Upper lobe of left lung (tissue), 6 donors: ENCODE measurements around the gene LMTK2. TPM values are rescaled to one million over a fixed set of nuclear protein-coding genes. Genes with fewer than 3 reads are reported as not detected.

ENCODE experiments used
- ATAC-seq, 2 donors: fragments of 200-7000 bp; cut with Tn5 transposase; one replicate each; pipeline ENCODE4 v1.9.1; 2022; ENCODE audit warnings: mild to moderate bottlenecking in 2 of 2, moderate library complexity in 2 of 2; ENCODE audit not compliant: low FRiP score in 2 of 2
- DNase-seq, 2 donors: peaks; one replicate each; pipeline ENCODE4 v3.0.0-alpha.2; 2019 to 2020
- H3K27ac ChIP-seq, 4 donors: fragments of 200-600 bp; sonication (generic); one replicate each; pipeline ENCODE4 v1.5.1; 2016 to 2019
- H3K27me3 ChIP-seq, 4 donors: fragments of 200-600 bp; sonication (generic); one replicate each; pipeline ENCODE4 v1.5.1; 2017 to 2019
- H3K36me3 ChIP-seq, 4 donors: fragments of 200-600 bp; sonication (generic); one replicate each; pipeline ENCODE4 v1.5.1; 2016 to 2019
- H3K4me1 ChIP-seq, 4 donors: fragments of 200-600 bp; sonication (generic); one replicate each; pipeline ENCODE4 v1.5.1; 2018 to 2019
- H3K4me3 ChIP-seq, 4 donors: fragments of 200-600 bp; sonication (generic); one replicate each; pipeline ENCODE4 v1.5.1; 2017 to 2019; ENCODE audit warnings: mild to moderate bottlenecking in 2 of 4, moderate library complexity in 1 of 4
- H3K9me3 ChIP-seq, 4 donors: fragments of 200-600 bp; sonication (generic); one replicate each; pipeline ENCODE4 v1.5.1; 2018 to 2019
- CTCF ChIP-seq, 6 experiments: fragments of 450-650 bp in 4 of 6; fragments of 200-600 bp in 2 of 6; sonication (generic) in 2 of 6; IDR thresholded peaks; one replicate each; pipeline ENCODE4 v1.5.1; 2016 to 2019; ENCODE audit warnings: antibody characterized with exemption in 6 of 6
- EP300 ChIP-seq, 4 donors: sonication (generic); formaldehyde crosslinking; IDR thresholded peaks; one replicate each; pipeline ENCODE4 v1.5.1; 2017; ENCODE audit warnings: antibody characterized with exemption in 4 of 4, control low read depth in 2 of 4
- POLR2A ChIP-seq, 4 donors: fragments of 450-650 bp; IDR thresholded peaks; one replicate each; pipeline ENCODE4 v1.5.1; 2016 to 2017; ENCODE audit warnings: antibody characterized with exemption in 4 of 4, mild to moderate bottlenecking in 2 of 4
- POLR2AphosphoS5 ChIP-seq, 2 donors: sonication (generic); formaldehyde crosslinking; IDR thresholded peaks; one replicate each; pipeline ENCODE4 v1.5.1; 2017; ENCODE audit warnings: antibody characterized with exemption in 2 of 2
- WGBS, 2 donors: methylation state at CpG; one replicate each; pipeline ENCODE4 v1.1.5; 2017 to 2018; 5-methylcytosine and 5-hydroxymethylcytosine counted together
- total RNA-seq, 6 donors: library from RNA; depleted of rRNA in 4 of 6; stranded (reverse); fragments of >200 nt in 4 of 6; gene quantifications; one replicate each; pipeline versions ENCODE4 v1.1.0 to v1.2.1, GENCODE V29; 2016 to 2021
- donor health status: DM: no; HTN: no; CAD: no; lungs with moderate emphysema.
- donor health status: DM: no; HTN: yes; CAD: no; lungs with severe emphysema.

The LMTK2 gene
- total RNA-seq, 6 donors from 2014 or later, result 27.6 to 65.8 (median 37.5) TPM

- peak; percentile 90 to 93 for DNase-seq
- WGBS, 2 donors, result 63 to 65% methylated on average over 8 to 16 of the region's 16 CpGs
- Histone ChIP-seq H3K4me1 (peaks cover 0 to 24% (median 8%) of the 10 kb centered on the region in 4 donors), H3K9me3 (no peaks in the 10 kb centered on the region), H3K27me3 (no peaks in the 10 kb centered on the region), H3K36me3 (peaks cover 0 to 22% (median 0%) of the 10 kb centered on the region in 4 donors), H3K27ac (peak overlapping the region; percentile 41 to 68 (median 63)), H3K4me3 (no peak overlapping the region)
- ATAC-seq, result peak; percentile 73 to 94
- TF ChIP-seq EP300 (IDR thresholded peaks at IDR 0.05), result peak in 1 of 4 donors; percentile 57
- peak in 1 of 2 donors; percentile 53 for TF ChIP-seq POLR2AphosphoS5 (IDR thresholded peaks at IDR 0.05)
- no peak for TF ChIP-seq POLR2A (IDR thresholded peaks at IDR 0.05)
Observed at GRCh38 chr7:98178321-98178720, 71.7 kb downstream of the LMTK2 start.

DNA sequence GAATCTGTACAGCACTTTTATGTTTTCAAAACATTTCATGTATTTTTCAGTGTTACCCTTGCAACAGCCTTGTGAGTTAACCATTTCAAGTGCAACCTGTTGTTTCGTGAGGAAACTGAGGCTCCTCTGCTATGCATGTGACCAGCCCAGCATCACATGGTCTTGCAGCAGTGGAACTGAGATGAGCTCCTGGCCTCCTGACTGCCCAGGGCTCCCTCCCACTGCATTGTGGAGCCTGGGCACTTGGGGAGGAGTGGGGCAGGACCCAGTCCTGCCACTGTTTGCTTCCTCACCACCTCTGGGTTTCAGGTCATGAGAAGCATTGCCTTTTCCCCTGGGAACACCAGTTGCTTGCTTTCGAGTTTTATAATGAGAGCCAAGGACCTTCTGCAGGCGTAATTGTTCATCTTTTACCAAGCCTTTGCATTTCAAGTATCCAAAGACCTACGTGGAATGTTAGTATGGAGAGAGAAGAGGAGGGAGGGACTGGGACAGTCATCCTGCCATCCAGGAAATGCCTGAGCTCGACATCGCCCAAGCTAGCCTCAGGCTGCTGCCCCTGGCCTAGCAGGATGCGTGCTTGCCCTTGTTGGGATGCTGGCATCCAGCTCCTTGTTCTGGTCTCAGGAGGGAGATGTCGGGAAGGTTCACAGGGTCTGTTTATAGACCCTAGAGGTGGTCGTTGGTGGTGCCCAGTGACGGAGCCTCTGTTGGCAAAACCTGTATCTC, 72.3 kb downstream of the LMTK2 start:
- Histone ChIP-seq H3K9me3 (no peaks in the 10 kb centered on the region), H3K27me3 (no peaks in the 10 kb centered on the region), H3K4me3 (no peak overlapping the region), H3K36me3 (peaks cover 0 to 22% (median 0%) of the 10 kb centered on the region in 4 donors), H3K27ac (peak overlapping the region; percentile 41 to 68 (median 61)), H3K4me1 (peaks cover 0 to 19% (median 8%) of the 10 kb centered on the region in 4 donors)
- TF ChIP-seq POLR2A (IDR thresholded peaks at IDR 0.05), result no peak
- no peak for TF ChIP-seq CTCF (IDR thresholded peaks at IDR 0.05)
- no peak for TF ChIP-seq EP300 (IDR thresholded peaks at IDR 0.05)
- no peak for TF ChIP-seq POLR2AphosphoS5 (IDR thresholded peaks at IDR 0.05)
- WGBS, 2 donors, result 76 to 77% methylated on average over 10 of the region's 10 CpGs
- peak in 1 of 2 donors; percentile 66 for ATAC-seq
- DNase-seq, result no peak

DNA sequence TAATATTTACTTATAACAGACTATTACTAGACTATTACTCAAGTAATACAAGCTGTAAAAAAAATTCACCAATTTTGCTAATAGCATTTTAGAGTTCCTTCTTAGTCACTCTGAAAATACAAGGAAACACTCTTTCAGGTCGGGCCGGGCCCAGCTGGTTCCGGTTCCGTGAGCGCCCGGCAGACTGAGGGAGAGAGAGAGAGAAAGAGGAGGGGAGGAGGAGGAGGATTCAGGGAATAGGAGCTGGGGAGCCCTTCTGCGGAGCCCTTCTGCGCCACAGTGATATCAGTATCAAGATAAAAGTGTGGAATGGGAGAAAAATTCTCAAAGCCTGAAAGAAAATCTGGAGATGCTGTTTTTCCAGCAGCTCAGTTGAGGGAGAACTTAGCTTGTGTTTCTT, 74.1 kb downstream of the LMTK2 start:
- 77 to 87% methylated on average over 8 of the region's 8 CpGs for WGBS, 2 donors
- Histone ChIP-seq H3K27me3 (no peaks in the 10 kb centered on the region), H3K36me3 (peaks cover 0 to 10% (median 0%) of the 10 kb centered on the region in 4 donors), H3K27ac (no peak overlapping the region), H3K4me3 (no peak overlapping the region), H3K9me3 (no peaks in the 10 kb centered on the region), H3K4me1 (peaks cover 0 to 14% (median 8%) of the 10 kb centered on the region in 4 donors)
- TF ChIP-seq POLR2AphosphoS5 (IDR thresholded peaks at IDR 0.05) (no peak), CTCF (IDR thresholded peaks at IDR 0.05) (no peak)
- ATAC-seq (no peak), DNase-seq (no peak)

DNA sequence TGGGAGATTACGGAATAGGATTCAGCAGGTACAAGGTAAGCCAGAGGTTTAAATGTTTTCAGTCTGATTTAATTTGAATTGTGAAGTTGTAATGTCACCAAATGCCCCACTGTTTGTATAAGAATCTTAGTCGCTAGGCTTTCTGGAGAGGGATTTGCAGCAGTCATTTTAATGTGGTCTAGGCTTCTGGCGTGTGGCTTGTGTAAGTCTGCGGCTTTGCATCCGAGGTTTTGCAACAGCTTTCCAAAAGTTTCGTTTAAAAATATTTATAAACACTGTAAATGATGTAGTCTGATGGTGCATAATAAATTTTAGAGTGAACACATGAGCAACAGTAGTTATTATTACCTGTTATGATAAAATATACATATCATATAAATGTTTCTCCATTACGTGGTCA, 78.4 kb downstream of the LMTK2 start:
- no peak for TF ChIP-seq POLR2A (IDR thresholded peaks at IDR 0.05)
- no peak for TF ChIP-seq POLR2AphosphoS5 (IDR thresholded peaks at IDR 0.05)
- no peak for TF ChIP-seq CTCF (IDR thresholded peaks at IDR 0.05)
- no peak for TF ChIP-seq EP300 (IDR thresholded peaks at IDR 0.05)
- no peaks in the 10 kb centered on the region for H3K4me1 ChIP-seq
- H3K27ac ChIP-seq, result no peak overlapping the region
- H3K4me3 ChIP-seq, result no peak overlapping the region
- peaks cover 0 to 15% (median 4%) of the 10 kb centered on the region in 4 donors for H3K36me3 ChIP-seq
- WGBS, 2 donors, result 81 to 87% methylated on average over 7 of the region's 7 CpGs
- ATAC-seq, result no peak
- no peaks in the 10 kb centered on the region for H3K9me3 ChIP-seq
- no peaks in the 10 kb centered on the region for H3K27me3 ChIP-seq
- no peak for DNase-seq

DNA sequence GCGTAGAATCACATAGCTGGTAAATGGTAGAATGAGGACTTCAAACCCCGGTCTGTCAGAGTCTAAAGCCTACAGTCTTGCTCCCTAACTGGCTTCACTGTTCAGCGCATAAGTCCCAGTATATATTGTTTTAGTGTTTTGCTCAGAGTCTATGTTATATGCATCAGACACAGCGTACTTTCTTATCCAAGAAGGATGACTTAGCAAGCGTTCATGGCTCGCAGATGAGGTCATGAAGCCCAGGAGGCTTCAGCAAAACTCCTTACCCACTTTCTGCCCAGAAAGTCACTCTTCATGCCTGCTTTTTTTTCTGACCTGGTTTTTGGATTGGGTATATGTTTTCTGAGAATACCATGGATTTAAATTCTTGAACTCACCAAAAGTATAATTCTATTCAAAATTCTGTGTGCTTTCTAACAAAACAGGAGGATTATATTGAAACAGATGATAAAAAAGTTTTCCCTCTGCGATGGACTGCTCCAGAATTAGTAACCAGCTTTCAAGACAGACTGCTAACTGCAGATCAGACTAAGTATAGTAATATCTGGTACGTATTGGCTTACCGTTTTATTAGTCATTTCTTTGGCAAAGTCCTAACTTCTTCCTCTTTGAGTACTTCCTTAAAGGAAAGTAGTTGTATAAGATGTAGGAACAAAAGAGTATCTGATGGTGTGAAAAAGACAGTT, 79.9 kb downstream of the LMTK2 start:
- Histone ChIP-seq H3K27me3 (no peaks in the 10 kb centered on the region), H3K4me1 (no peaks in the 10 kb centered on the region), H3K27ac (no peak overlapping the region), H3K4me3 (no peak overlapping the region), H3K9me3 (no peaks in the 10 kb centered on the region), H3K36me3 (peaks cover 2 to 23% (median 10%) of the 10 kb centered on the region in 4 donors)
- no peak for TF ChIP-seq POLR2A (IDR thresholded peaks at IDR 0.05)
- no peak for TF ChIP-seq EP300 (IDR thresholded peaks at IDR 0.05)
- no peak for TF ChIP-seq POLR2AphosphoS5 (IDR thresholded peaks at IDR 0.05)
- TF ChIP-seq CTCF (IDR thresholded peaks at IDR 0.05), result no peak
- 69 to 78% methylated on average over 9 of the region's 9 CpGs for WGBS, 2 donors
- ATAC-seq (peak in 1 of 2 donors; percentile 86), DNase-seq (no peak)
